ENCODE data around the gene TEP1.
A peak's percentile ranks its signal among the peaks of the same experiment; 100 is the strongest.

The TEP1 gene

GRCh38 chr14:20333494-20333841, 79.8 kb downstream of the TEP1 start:
- no peak for DNase-seq

GRCh38 chr14:20332788-20333493, 80.4 kb downstream of the TEP1 start, which contains the start of gene CCNB1IP1:
CCNB1IP1 (minus strand) TSS chr14:20333279; CDS start chr14:20316523, 16,756 bp downstream.
- DNase-seq: peak; percentile 77

GRCh38 chr14:20332431-20332787, 80.9 kb downstream of the TEP1 start:
- DNase-seq: no peak

- DNase-seq: no peak
These were observed 82.2 kb downstream of the TEP1 start for GRCh38 chr14:20331053-20331613.

- DNase-seq: no peak
These were observed 83.9 kb downstream of the TEP1 start for GRCh38 chr14:20329355-20329754.

- DNase-seq: no peak
These were observed 84.6 kb downstream of the TEP1 start for GRCh38 chr14:20328705-20329104.

- DNase-seq: no peak
These were observed 86.1 kb downstream of the TEP1 start for GRCh38 chr14:20327005-20327869.

GRCh38 chr14:20317720-20318119, 95.6 kb downstream of the TEP1 start:
- no peak for DNase-seq
